ENCODE data around the gene HTR3C.

Gene HTR3C

DNA sequence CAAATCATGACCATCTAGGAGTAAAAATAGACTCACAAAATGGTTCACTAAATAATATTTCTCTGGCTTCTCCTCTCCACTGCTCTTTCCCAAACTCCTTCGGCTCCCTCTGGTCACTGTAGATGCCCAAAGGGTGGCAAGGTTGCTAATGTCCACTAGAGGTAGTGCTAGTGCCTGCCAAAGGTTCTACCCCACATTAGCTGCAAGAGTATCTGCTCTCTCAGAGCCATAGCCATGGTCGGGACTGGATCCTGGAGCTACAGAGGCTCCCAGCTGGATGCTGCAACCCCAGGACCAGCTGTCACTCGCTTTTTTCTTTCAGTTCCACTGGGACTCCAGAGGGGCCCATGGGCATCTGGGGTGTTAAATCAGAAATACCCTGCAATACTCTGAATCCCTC, 12.8 kb upstream of the HTR3C start:
- H3K27ac ChIP-seq = no peak overlapping the region
- no peak for DNase-seq

DNA sequence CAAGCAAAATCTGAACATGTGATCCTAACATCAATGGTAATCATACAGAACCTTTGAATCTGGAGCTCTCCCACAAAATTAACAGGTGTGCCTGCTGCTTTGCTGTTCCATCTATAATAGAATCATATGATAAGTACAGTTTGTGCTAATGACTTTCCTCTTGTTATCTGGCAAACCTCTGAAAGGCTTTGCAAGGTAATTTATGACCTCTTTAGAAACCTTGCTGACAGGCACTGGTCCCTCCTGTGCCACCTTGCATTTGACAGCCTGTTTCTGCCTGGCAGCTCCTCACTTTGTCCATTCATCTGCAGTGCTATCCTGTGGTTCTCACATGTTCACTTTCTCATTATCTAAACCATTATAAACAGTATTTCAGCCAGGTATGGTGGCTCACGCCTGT, 10.2 kb upstream of the HTR3C start:
- TF ChIP-seq CTCF (IDR thresholded peaks at IDR 0.05) = no peak
- Histone ChIP-seq H3K9me3 (no peaks in the 10 kb centered on the region), H3K4me3 (no peak overlapping the region), H3K27ac (no peak overlapping the region), H3K27me3 (no peaks in the 10 kb centered on the region), H3K36me3 (no peaks in the 10 kb centered on the region), H3K4me1 (no peaks in the 10 kb centered on the region)
- intact Hi-C loops (cut with DNase I; ENCODE audit: low total_unique reads) = no loop called here
- no peak for DNase-seq

More for the DNA sequence above, 12.8 kb upstream of the HTR3C start:
- Histone ChIP-seq H3K4me3 (no peak overlapping the region), H3K9me3 (no peaks in the 10 kb centered on the region), H3K4me1 (no peaks in the 10 kb centered on the region), H3K27me3 (no peaks in the 10 kb centered on the region), H3K36me3 (no peaks in the 10 kb centered on the region)
- intact Hi-C loops (cut with DNase I; ENCODE audit: low total_unique reads) = no loop called here
- TF ChIP-seq CTCF (IDR thresholded peaks at IDR 0.05) = no peak

DNA sequence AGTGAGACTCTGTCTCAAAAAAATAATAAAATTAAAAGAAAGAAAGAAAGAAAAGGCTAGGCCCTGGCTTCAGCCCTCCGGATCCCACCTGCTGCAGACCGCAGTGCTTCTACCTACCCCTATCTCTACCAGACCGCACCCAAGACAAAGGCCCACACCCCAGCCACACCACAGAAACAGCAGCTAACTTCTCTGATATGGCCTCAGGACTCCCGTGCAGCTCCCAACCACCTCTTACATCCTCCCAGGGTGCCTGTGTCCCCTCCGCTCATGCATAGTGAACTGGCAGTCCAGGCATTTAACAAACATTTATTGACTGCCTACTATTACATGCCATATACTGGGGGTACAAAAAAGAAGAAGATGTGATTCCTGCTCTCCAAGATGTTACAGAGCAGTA, 6.9 kb upstream of the HTR3C start:
- no peaks in the 10 kb centered on the region for H3K9me3 ChIP-seq
- intact Hi-C loops (cut with DNase I; ENCODE audit: low total_unique reads) = no loop called here

DNA sequence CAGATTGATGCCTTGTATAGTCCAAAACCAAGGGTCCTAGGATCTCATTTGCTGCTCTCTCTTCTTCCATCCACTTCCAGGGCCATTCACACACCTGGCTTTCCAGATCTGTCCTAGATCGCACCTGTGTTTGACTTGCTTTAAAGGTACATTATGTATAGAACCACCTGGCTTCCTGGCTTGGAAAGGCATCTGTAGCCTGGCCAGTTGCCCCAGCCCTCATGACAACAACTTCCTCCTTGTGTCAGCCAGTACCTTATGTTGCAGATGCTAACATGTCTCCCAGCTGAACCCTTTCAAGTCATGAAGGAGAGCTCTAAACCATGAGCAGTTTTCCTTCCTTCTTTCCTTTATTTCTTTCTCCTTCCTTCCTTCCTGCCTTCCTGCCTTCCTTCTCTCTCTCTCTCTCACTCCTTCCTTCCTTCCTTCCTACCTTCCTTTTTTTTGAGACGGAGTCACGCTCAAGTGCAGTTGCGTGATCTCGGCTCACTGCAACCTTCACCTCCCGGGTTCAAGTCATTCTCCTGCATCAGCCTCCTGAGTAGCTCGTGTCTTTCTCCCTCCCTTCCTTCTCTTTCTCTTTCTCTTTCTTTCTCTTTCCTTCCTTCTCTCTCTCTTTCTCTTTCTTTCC, 2.5 kb upstream of the HTR3C start:
- DNase-seq = peak in 1 of 2 donors; percentile 13
- intact Hi-C loops (cut with DNase I; ENCODE audit: low total_unique reads) = no loop called here
- Histone ChIP-seq H3K36me3 (no peaks in the 10 kb centered on the region), H3K27ac (no peak overlapping the region), H3K27me3 (peaks cover 0 to 11% of the 10 kb centered on the region in 2 donors), H3K4me3 (no peak overlapping the region), H3K9me3 (no peaks in the 10 kb centered on the region), H3K4me1 (no peaks in the 10 kb centered on the region)
- no peak for TF ChIP-seq CTCF (IDR thresholded peaks at IDR 0.05)

More for the DNA sequence above, 6.9 kb upstream of the HTR3C start:
- no peak for DNase-seq
- no peak for TF ChIP-seq CTCF (IDR thresholded peaks at IDR 0.05)
- Histone ChIP-seq H3K4me3 (no peak overlapping the region), H3K4me1 (no peaks in the 10 kb centered on the region), H3K27ac (no peak overlapping the region), H3K36me3 (no peaks in the 10 kb centered on the region), H3K27me3 (peaks cover 0 to 3% of the 10 kb centered on the region in 2 donors)

GRCh38 chr3:184058029-184058428, 5.2 kb downstream of the HTR3C start:
- H3K4me3 ChIP-seq = no peak overlapping the region
- H3K27me3 ChIP-seq = peaks cover 0 to 20% of the 10 kb centered on the region in 2 donors
- TF ChIP-seq CTCF (IDR thresholded peaks at IDR 0.05) = no peak
- no peaks in the 10 kb centered on the region for H3K9me3 ChIP-seq
- no peak for DNase-seq
- H3K4me1 ChIP-seq = no peaks in the 10 kb centered on the region
- intact Hi-C loops (cut with DNase I; ENCODE audit: low total_unique reads) = no loop called here
- H3K36me3 ChIP-seq = no peaks in the 10 kb centered on the region
- H3K27ac ChIP-seq = no peak overlapping the region

GRCh38 chr3:184059424-184059823, 6.6 kb downstream of the HTR3C start:
- H3K27ac ChIP-seq = no peak overlapping the region
- no peaks in the 10 kb centered on the region for H3K9me3 ChIP-seq
- no peaks in the 10 kb centered on the region for H3K4me1 ChIP-seq
- TF ChIP-seq CTCF (IDR thresholded peaks at IDR 0.05) = no peak
- no peak for DNase-seq
- H3K36me3 ChIP-seq = no peaks in the 10 kb centered on the region
- intact Hi-C loops (cut with DNase I; ENCODE audit: low total_unique reads) = no loop called here
- H3K27me3 ChIP-seq = peaks cover 0 to 18% of the 10 kb centered on the region in 2 donors
- H3K4me3 ChIP-seq = no peak overlapping the region
